HEK293 (cell line): ENCODE measurements around the gene TRUB2.

ENCODE experiments used
- CTCF ChIP-seq: fragments of 450-650 bp; formaldehyde crosslinking; IDR thresholded peaks from 2 replicates; pipeline ENCODE4 v1.5.1; 2016; ENCODE audit warnings: missing biosample characterization, missing genetic modification characterization
- REST ChIP-seq: fragments of 450-650 bp; formaldehyde crosslinking; IDR thresholded peaks from 2 replicates; pipeline ENCODE4 v1.5.1; 2016; ENCODE audit warnings: missing biosample characterization, missing genetic modification characterization
- ZNF549 ChIP-seq: fragments of 450-650 bp; IDR thresholded peaks from 2 replicates; pipeline ENCODE4 v1.5.1; 2018; ENCODE audit warnings: missing biosample characterization, missing genetic modification characterization, mild to moderate bottlenecking, inconsistent platforms, moderate library complexity
- ZNF76 ChIP-seq: fragments of 450-650 bp; formaldehyde crosslinking; IDR thresholded peaks from 2 replicates; pipeline ENCODE4; 2016; ENCODE audit warnings: low read depth, missing biosample characterization, missing genetic modification characterization, borderline replicate concordance

GRCh38 chr9:128317629-128318028 is 4.6 kb downstream of the TRUB2 start:
- TF ChIP-seq ZNF76 (tag by site-specific recombination) (no peak), REST (tag by site-specific recombination) (no peak), CTCF (tag by site-specific recombination) (no peak), ZNF549 (no peak)
